Activated T-cell treated with anti-CD3 and anti-CD28 coated beads, Interleukin-2, amount 50 U/mL, for 72 hours (primary cell): ENCODE results near the gene KRR1. TPM values are rescaled to one million over a fixed set of nuclear protein-coding genes. Genes with fewer than 3 reads are reported as not detected.

Experiments
- ATAC-seq, 2 donors: fragments of 150-1000 bp; cut with Tn5 transposase; replicated peaks in 1 of 2; 2 replicates each; pipeline ENCODE4 v1.10.0; 2021; ENCODE audit warnings: moderate library complexity in 2 of 2, mild to moderate bottlenecking in 1 of 2
- DNase-seq, 2 donors: peaks; one replicate each; pipeline ENCODE4 v3.0.0; 2021 to 2022; ENCODE audit warnings: mixed read lengths in 1 of 2
- H3K27ac Mint-ChIP-seq: one replicate; pipeline ENCODE4 v1.8.0; 2022; ENCODE audit warnings: mild to moderate bottlenecking, moderate library complexity, mixed read lengths
- H3K27me3 Mint-ChIP-seq: one replicate; pipeline ENCODE4 v1.8.0; 2022; ENCODE audit warnings: low read depth, mixed read lengths
- H3K36me3 Mint-ChIP-seq, 2 donors: one replicate each; pipeline ENCODE4 v1.8.0; 2022; ENCODE audit warnings: mixed read lengths in 2 of 2, mild to moderate bottlenecking in 1 of 2; ENCODE audit not compliant: insufficient read depth in 2 of 2
- H3K4me1 Mint-ChIP-seq: one replicate; pipeline ENCODE4 v1.8.0; 2022; ENCODE audit warnings: low read depth, mixed read lengths
- H3K4me3 Mint-ChIP-seq, 2 donors: one replicate each; pipeline ENCODE4 v1.8.0; 2022; ENCODE audit warnings: mild to moderate bottlenecking in 2 of 2, mixed read lengths in 2 of 2, moderate library complexity in 2 of 2
- H3K9me3 Mint-ChIP-seq, 2 donors: one replicate each; pipeline ENCODE4 v1.8.0; 2022; ENCODE audit warnings: mixed read lengths in 2 of 2
- total RNA-seq, 2 donors: library from RNA; stranded (reverse); gene quantifications; one replicate each; pipeline ENCODE4 v1.2.3, GENCODE V29; 2022

Gene KRR1
- total RNA-seq: 10 to 100 TPM; 78.2 to 80.1 TPM

- peaks cover 47% of the 10 kb centered on the region for H3K4me1 Mint-ChIP-seq
- no peaks in the 10 kb centered on the region for H3K27me3 Mint-ChIP-seq
These were observed at the start of gene KRR1 for GRCh38 chr12:75511116-75512048. Gene KRR1, minus strand, starts transcription at chr12:75511609. Its CDS starts 12 bp downstream, at chr12:75511597.

GRCh38 chr12:75560167-75560566 is 48.8 kb upstream of the KRR1 start:
- DNase-seq (no peak), ATAC-seq (no peak)
- Mint-ChIP-seq H3K36me3 (no peaks in the 10 kb centered on the region), H3K4me3 (no peak overlapping the region), H3K27ac (no peak overlapping the region), H3K4me1 (no peaks in the 10 kb centered on the region), H3K9me3 (no peaks in the 10 kb centered on the region), H3K27me3 (peaks cover 51% of the 10 kb centered on the region)

More at GRCh38 chr12:75511116-75512048, at the start of gene KRR1:
- peak within 1 kb of the TSS; percentile 99 for H3K27ac Mint-ChIP-seq
- peak within 1 kb of the TSS; percentile 99 to 100 for H3K4me3 Mint-ChIP-seq
- no peaks in the 10 kb centered on the region for H3K9me3 Mint-ChIP-seq
- H3K36me3 Mint-ChIP-seq: peaks cover 4 to 8% of the 10 kb centered on the region in 2 donors
- ATAC-seq (peak; percentile 96 to 98), DNase-seq (peak; percentile 85 to 90)

- Mint-ChIP-seq H3K27ac (no peak overlapping the region), H3K9me3 (no peaks in the 10 kb centered on the region), H3K36me3 (no peaks in the 10 kb centered on the region), H3K4me3 (no peak overlapping the region), H3K4me1 (no peaks in the 10 kb centered on the region), H3K27me3 (peaks cover 61% of the 10 kb centered on the region)
- ATAC-seq (no peak), DNase-seq (no peak)
These were observed 46.9 kb upstream of the KRR1 start for GRCh38 chr12:75558287-75558686.

GRCh38 chr12:75556311-75556899 is 45.0 kb upstream of the KRR1 start:
- Mint-ChIP-seq H3K4me3 (no peak overlapping the region), H3K9me3 (no peaks in the 10 kb centered on the region), H3K4me1 (no peaks in the 10 kb centered on the region), H3K27ac (no peak overlapping the region), H3K36me3 (no peaks in the 10 kb centered on the region), H3K27me3 (peaks cover 55% of the 10 kb centered on the region)
- no peak for DNase-seq
- no peak for ATAC-seq

GRCh38 chr12:75554556-75554880 is 43.1 kb upstream of the KRR1 start:
- Mint-ChIP-seq H3K4me1 (peaks cover 6% of the 10 kb centered on the region), H3K27ac (no peak overlapping the region), H3K4me3 (no peak overlapping the region), H3K36me3 (no peaks in the 10 kb centered on the region), H3K27me3 (peaks cover 52% of the 10 kb centered on the region), H3K9me3 (no peaks in the 10 kb centered on the region)
- no peak for ATAC-seq
- DNase-seq: no peak

- DNase-seq (no peak), ATAC-seq (no peak)
- H3K36me3 Mint-ChIP-seq: no peaks in the 10 kb centered on the region
- H3K4me3 Mint-ChIP-seq: no peak overlapping the region
- no peaks in the 10 kb centered on the region for H3K9me3 Mint-ChIP-seq
- H3K27me3 Mint-ChIP-seq: peaks cover 54% of the 10 kb centered on the region
- no peak overlapping the region for H3K27ac Mint-ChIP-seq
- peaks cover 6% of the 10 kb centered on the region for H3K4me1 Mint-ChIP-seq
These were observed 42.6 kb upstream of the KRR1 start for GRCh38 chr12:75553836-75554555.

GRCh38 chr12:75553398-75553797 is 42.0 kb upstream of the KRR1 start:
- Mint-ChIP-seq H3K4me1 (peaks cover 6% of the 10 kb centered on the region), H3K27ac (no peak overlapping the region), H3K9me3 (no peaks in the 10 kb centered on the region), H3K36me3 (no peaks in the 10 kb centered on the region), H3K27me3 (peaks cover 59% of the 10 kb centered on the region), H3K4me3 (no peak overlapping the region)
- ATAC-seq: no peak
- no peak for DNase-seq

GRCh38 chr12:75551477-75551876 is 40.1 kb upstream of the KRR1 start:
- H3K27ac Mint-ChIP-seq: no peak overlapping the region
- DNase-seq (no peak), ATAC-seq (peak in 1 of 2 donors; percentile 36)
- no peaks in the 10 kb centered on the region for H3K36me3 Mint-ChIP-seq
- H3K27me3 Mint-ChIP-seq: peaks cover 56% of the 10 kb centered on the region
- peaks cover 6% of the 10 kb centered on the region for H3K4me1 Mint-ChIP-seq
- H3K4me3 Mint-ChIP-seq: no peak overlapping the region
- H3K9me3 Mint-ChIP-seq: no peaks in the 10 kb centered on the region

- H3K4me1 Mint-ChIP-seq: peaks cover 6% of the 10 kb centered on the region
- H3K27me3 Mint-ChIP-seq: peaks cover 60% of the 10 kb centered on the region
- DNase-seq (no peak), ATAC-seq (peak in 1 of 2 donors; percentile 38)
- no peaks in the 10 kb centered on the region for H3K9me3 Mint-ChIP-seq
- no peaks in the 10 kb centered on the region for H3K36me3 Mint-ChIP-seq
- no peak overlapping the region for H3K4me3 Mint-ChIP-seq
- no peak overlapping the region for H3K27ac Mint-ChIP-seq
These were observed 39.2 kb upstream of the KRR1 start for GRCh38 chr12:75550401-75551240.

- peaks cover 6% of the 10 kb centered on the region for H3K4me1 Mint-ChIP-seq
- peaks cover 56% of the 10 kb centered on the region for H3K27me3 Mint-ChIP-seq
- no peak overlapping the region for H3K4me3 Mint-ChIP-seq
- no peaks in the 10 kb centered on the region for H3K9me3 Mint-ChIP-seq
- H3K27ac Mint-ChIP-seq: no peak overlapping the region
- H3K36me3 Mint-ChIP-seq: no peaks in the 10 kb centered on the region
- ATAC-seq (peak in 1 of 2 donors; percentile 43), DNase-seq (no peak)
These were observed 38.6 kb upstream of the KRR1 start for GRCh38 chr12:75549989-75550388.

GRCh38 chr12:75548879-75549278 is 37.5 kb upstream of the KRR1 start:
- no peaks in the 10 kb centered on the region for H3K9me3 Mint-ChIP-seq
- no peak for ATAC-seq
- peaks cover 53% of the 10 kb centered on the region for H3K27me3 Mint-ChIP-seq

GRCh38 chr12:75545636-75546035 is 34.2 kb upstream of the KRR1 start:
- H3K9me3 Mint-ChIP-seq: no peaks in the 10 kb centered on the region
- H3K27ac Mint-ChIP-seq: no peak overlapping the region
- H3K27me3 Mint-ChIP-seq: peaks cover 44% of the 10 kb centered on the region
- peaks cover 6% of the 10 kb centered on the region for H3K4me1 Mint-ChIP-seq
- ATAC-seq (no peak), DNase-seq (no peak)
- no peaks in the 10 kb centered on the region for H3K36me3 Mint-ChIP-seq
- no peak overlapping the region for H3K4me3 Mint-ChIP-seq

More at GRCh38 chr12:75548879-75549278, 37.5 kb upstream of the KRR1 start:
- peaks cover 6% of the 10 kb centered on the region for H3K4me1 Mint-ChIP-seq
- H3K4me3 Mint-ChIP-seq: no peak overlapping the region
- H3K27ac Mint-ChIP-seq: no peak overlapping the region
- no peaks in the 10 kb centered on the region for H3K36me3 Mint-ChIP-seq
- DNase-seq: no peak
